ENCODE measurements around the gene AADACL2.

GRCh38 chr3:151766454-151766853 is 32.7 kb downstream of the AADACL2 start:
- TF ChIP-seq CTCF (conservative IDR thresholded peaks at IDR 0.05 in 1 of 2, IDR thresholded peaks at IDR 0.05 in 1 of 2; ENCODE audit: extremely low read depth in 1 of 2, insufficient read depth in 1 of 2, low read depth in 1 of 2, low read length in 2 of 2) (no peak), EZH2 (IDR thresholded peaks at IDR 0.05; ENCODE audit: borderline replicate concordance, low read length) (no peak)
